ENCODE measurements around the gene UBE3B. TPM values are rescaled to one million over a fixed set of nuclear protein-coding genes. Genes with fewer than 3 reads are reported as not detected.

UBE3B gene
- total RNA-seq, 2 donors from 2014 or later, result 32.0 to 39.8 TPM

- Histone ChIP-seq H3K4me1 (ENCODE audit: control insufficient read depth, insufficient read depth, low read length) (no peaks in the 10 kb centered on the region), H3K27me3 (ENCODE audit: control insufficient read depth, insufficient read depth, low read length, poor library complexity, severe bottlenecking) (no peaks in the 10 kb centered on the region), H3K27ac (ENCODE audit: low read depth, low read length) (no peak overlapping the region), H3K9me3 (ENCODE audit: control insufficient read depth, low read length) (no peaks in the 10 kb centered on the region), H3K4me3 (ENCODE audit: low read length) (peak overlapping the region; percentile 79), H3K9ac (ENCODE audit: extremely low read depth, low read length, poor library complexity, severe bottlenecking) (no peak overlapping the region), H3K36me3 (ENCODE audit: control insufficient read depth, insufficient read depth, low read length) (peaks cover 19% of the 10 kb centered on the region)
- Mint-ChIP-seq H3K27ac (peak overlapping the region; percentile 97), H3K9me3 (no peaks in the 10 kb centered on the region), H3K4me3 (peak overlapping the region; percentile 79), H3K36me3 (ENCODE audit: low read depth) (peaks cover 23% of the 10 kb centered on the region), H3K27me3 (ENCODE audit: insufficient read depth) (no peaks in the 10 kb centered on the region), H3K4me1 (peaks cover 16% of the 10 kb centered on the region)
- TF ChIP-seq, protein P1, sequence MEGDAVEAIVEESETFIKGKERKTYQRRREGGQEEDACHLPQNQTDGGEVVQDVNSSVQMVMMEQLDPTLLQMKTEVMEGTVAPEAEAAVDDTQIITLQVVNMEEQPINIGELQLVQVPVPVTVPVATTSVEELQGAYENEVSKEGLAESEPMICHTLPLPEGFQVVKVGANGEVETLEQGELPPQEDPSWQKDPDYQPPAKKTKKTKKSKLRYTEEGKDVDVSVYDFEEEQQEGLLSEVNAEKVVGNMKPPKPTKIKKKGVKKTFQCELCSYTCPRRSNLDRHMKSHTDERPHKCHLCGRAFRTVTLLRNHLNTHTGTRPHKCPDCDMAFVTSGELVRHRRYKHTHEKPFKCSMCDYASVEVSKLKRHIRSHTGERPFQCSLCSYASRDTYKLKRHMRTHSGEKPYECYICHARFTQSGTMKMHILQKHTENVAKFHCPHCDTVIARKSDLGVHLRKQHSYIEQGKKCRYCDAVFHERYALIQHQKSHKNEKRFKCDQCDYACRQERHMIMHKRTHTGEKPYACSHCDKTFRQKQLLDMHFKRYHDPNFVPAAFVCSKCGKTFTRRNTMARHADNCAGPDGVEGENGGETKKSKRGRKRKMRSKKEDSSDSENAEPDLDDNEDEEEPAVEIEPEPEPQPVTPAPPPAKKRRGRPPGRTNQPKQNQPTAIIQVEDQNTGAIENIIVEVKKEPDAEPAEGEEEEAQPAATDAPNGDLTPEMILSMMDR (conservative IDR thresholded peaks at IDR 0.05), result no peak
- DNase-seq, result no peak
- WGBS, 2 experiments (ENCODE audit: insufficient coverage in 1 of 2, insufficient read length in 1 of 2), result 94% methylated on average over 3 of the region's 3 CpGs
Measured at GRCh38 chr12:109572506-109572845, 95.0 kb downstream of the UBE3B start.

DNA sequence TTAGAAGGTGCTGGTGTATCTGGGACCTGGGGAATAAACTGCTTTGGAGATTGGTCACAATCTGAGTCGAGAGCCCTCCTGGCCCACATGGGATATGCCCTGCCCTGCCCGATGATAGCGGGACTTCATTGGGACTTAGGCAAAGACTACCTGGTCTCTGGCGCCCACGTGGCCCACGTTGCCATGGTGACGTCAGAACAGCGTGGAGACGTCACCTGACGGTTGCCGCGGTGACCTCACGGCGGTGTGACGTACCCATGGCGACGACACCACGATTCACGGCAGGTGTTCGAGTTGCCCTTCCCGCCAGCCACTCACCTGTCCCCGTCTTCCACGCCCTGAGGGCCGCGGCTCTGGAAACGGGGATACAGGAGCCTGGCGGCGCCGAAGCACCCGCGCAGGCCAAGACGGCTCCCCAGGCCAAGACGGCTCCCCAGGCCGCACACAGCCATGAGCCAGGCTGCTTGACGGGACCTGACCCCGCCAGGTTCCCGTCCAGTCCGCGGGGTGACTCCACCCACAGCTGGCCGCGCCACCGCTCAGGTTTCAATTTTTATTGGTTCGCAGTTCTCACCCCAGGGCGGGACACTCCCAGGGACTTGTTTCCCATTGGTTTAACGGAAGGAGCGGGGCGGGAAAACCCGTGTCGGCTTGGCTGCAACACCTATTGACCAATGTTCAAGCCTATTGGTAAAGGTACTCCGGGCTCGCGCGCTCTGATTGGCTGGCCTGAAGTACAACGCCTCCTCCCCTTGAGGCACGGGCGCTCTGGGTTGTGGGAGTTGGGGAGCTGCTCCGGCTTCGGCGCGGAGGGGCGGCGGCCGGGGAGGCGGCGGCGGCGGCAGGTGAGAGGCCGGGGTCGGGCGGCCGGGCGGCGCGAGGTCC, 95.8 kb downstream of the UBE3B start, which contains the start of the genes MMAB and MVK:
TSS of gene MMAB (minus strand) at position 476 of the 885 bp plus-strand sequence. CDS start at position 452, 24 bp downstream.
TSS of gene MVK (plus strand) at position 766 of the 885 bp plus-strand sequence. CDS start 1,029 bp downstream, outside the sequence.
- Histone ChIP-seq H3K4me1 (ENCODE audit: control insufficient read depth, insufficient read depth, low read length) (no peaks in the 10 kb centered on the region), H3K36me3 (ENCODE audit: control insufficient read depth, insufficient read depth, low read length) (peaks cover 27% of the 10 kb centered on the region), H3K4me3 (ENCODE audit: low read length) (peak within 1 kb of the TSS; percentile 99), H3K9me3 (ENCODE audit: control insufficient read depth, low read length) (no peaks in the 10 kb centered on the region), H3K27ac (ENCODE audit: low read depth, low read length) (peak within 1 kb of the TSS; percentile 60), H3K9ac (ENCODE audit: extremely low read depth, low read length, poor library complexity, severe bottlenecking) (peak within 1 kb of the TSS; percentile 75), H3K27me3 (ENCODE audit: control insufficient read depth, insufficient read depth, low read length, poor library complexity, severe bottlenecking) (no peaks in the 10 kb centered on the region)
- Mint-ChIP-seq H3K4me3 (peak within 1 kb of the TSS; percentile 79), H3K9me3 (no peaks in the 10 kb centered on the region), H3K4me1 (peaks cover 16% of the 10 kb centered on the region), H3K36me3 (ENCODE audit: low read depth) (peaks cover 23% of the 10 kb centered on the region), H3K27me3 (ENCODE audit: insufficient read depth) (no peaks in the 10 kb centered on the region), H3K27ac (peak within 1 kb of the TSS; percentile 97)
- TF ChIP-seq, protein P1 (conservative IDR thresholded peaks at IDR 0.05), result no peak
- DNase-seq, result peak; percentile 100
- 1 to 3% methylated on average over 46 to 74 of the region's 74 CpGs for WGBS, 2 experiments (ENCODE audit: insufficient coverage in 1 of 2, insufficient read length in 1 of 2)

DNA sequence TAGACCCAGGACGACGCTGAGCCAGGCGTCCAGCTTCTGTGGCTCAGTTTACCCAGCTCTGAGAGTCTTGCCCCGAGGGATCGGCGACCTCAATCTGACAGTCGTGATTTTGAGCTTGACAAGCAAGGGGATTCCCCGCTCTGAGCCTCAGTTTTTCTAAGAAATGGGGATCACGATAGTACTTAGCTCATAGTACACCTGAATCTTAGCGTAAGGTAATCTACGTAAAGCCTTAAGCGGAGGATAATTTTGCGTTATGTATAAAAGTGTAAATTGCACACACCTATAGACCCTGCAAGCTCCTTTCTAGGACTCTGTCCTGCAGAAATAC, 96.4 kb downstream of the UBE3B start:
- Histone ChIP-seq H3K4me1 (ENCODE audit: control insufficient read depth, insufficient read depth, low read length) (no peaks in the 10 kb centered on the region), H3K9ac (ENCODE audit: extremely low read depth, low read length, poor library complexity, severe bottlenecking) (peak overlapping the region; percentile 75), H3K9me3 (ENCODE audit: control insufficient read depth, low read length) (no peaks in the 10 kb centered on the region), H3K36me3 (ENCODE audit: control insufficient read depth, insufficient read depth, low read length) (peaks cover 29% of the 10 kb centered on the region), H3K4me3 (ENCODE audit: low read length) (peak overlapping the region; percentile 99), H3K27ac (ENCODE audit: low read depth, low read length) (no peak overlapping the region), H3K27me3 (ENCODE audit: control insufficient read depth, insufficient read depth, low read length, poor library complexity, severe bottlenecking) (no peaks in the 10 kb centered on the region)
- peak overlapping the region; percentile 79 for H3K4me3 Mint-ChIP-seq
- H3K36me3 Mint-ChIP-seq (ENCODE audit: low read depth), result peaks cover 29% of the 10 kb centered on the region
- TF ChIP-seq, protein P1 (conservative IDR thresholded peaks at IDR 0.05), result no peak
- no peaks in the 10 kb centered on the region for H3K27me3 Mint-ChIP-seq (ENCODE audit: insufficient read depth)
- H3K9me3 Mint-ChIP-seq, result no peaks in the 10 kb centered on the region
- 2 to 3% methylated on average over 10 to 13 of the region's 13 CpGs for WGBS, 2 experiments (ENCODE audit: insufficient coverage in 1 of 2, insufficient read length in 1 of 2)
- peaks cover 16% of the 10 kb centered on the region for H3K4me1 Mint-ChIP-seq
- no peak for DNase-seq
- peak overlapping the region; percentile 30 for H3K27ac Mint-ChIP-seq
